NCI-H446 treated with DMSO at 0.1 percent for 48 hours (cell line): ENCODE measurements around the gene VIPR2.
"Not testable (repeated sequence)": the region's sequence is repeated elsewhere in the genome, so short reads cannot be mapped to it uniquely, and the experiment has no call there.

Source experiments
- DNase-seq: peaks from one replicate; lab custom pipeline; 2025; lab: John Stamatoyannopoulos, UW

Gene VIPR2, protein sequence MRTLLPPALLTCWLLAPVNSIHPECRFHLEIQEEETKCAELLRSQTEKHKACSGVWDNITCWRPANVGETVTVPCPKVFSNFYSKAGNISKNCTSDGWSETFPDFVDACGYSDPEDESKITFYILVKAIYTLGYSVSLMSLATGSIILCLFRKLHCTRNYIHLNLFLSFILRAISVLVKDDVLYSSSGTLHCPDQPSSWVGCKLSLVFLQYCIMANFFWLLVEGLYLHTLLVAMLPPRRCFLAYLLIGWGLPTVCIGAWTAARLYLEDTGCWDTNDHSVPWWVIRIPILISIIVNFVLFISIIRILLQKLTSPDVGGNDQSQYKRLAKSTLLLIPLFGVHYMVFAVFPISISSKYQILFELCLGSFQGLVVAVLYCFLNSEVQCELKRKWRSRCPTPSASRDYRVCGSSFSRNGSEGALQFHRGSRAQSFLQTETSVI

GRCh38 chr7:159144758-159145489, at the start of gene VIPR2:
Gene VIPR2 (minus strand): TSS chr7:159144867. CDS start chr7:159144771, 96 bp downstream.
- DNase-seq = no peak

GRCh38 chr7:159193543-159194090, 49.0 kb upstream of the VIPR2 start:
- no peak for DNase-seq

GRCh38 chr7:159192725-159193453, 48.2 kb upstream of the VIPR2 start:
- no peak for DNase-seq

- no peak for DNase-seq
Observed at GRCh38 chr7:159192013-159192412, 47.3 kb upstream of the VIPR2 start.

DNA sequence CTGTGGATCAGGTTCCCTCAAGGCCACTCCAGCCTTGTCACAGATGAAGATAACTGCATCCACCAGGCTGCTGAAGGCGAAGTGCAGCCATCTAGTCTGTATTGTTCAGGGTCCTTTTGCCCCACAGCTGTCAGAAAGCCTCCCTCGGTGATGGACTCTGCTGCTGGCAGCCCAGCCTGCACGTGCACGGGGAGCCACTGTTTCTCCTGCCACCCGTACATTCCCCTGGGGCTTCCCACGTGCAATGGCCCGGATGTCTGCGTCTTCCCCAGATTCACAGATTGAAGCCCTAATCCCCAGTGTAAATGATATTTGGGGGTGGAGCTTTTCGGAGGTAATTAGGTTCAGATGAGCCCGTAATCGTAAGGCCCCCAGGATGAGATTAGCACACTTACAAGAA, 46.6 kb upstream of the VIPR2 start:
- no peak for DNase-seq

- DNase-seq = no peak
Observed at GRCh38 chr7:159188011-159188410, 43.3 kb upstream of the VIPR2 start.

DNA sequence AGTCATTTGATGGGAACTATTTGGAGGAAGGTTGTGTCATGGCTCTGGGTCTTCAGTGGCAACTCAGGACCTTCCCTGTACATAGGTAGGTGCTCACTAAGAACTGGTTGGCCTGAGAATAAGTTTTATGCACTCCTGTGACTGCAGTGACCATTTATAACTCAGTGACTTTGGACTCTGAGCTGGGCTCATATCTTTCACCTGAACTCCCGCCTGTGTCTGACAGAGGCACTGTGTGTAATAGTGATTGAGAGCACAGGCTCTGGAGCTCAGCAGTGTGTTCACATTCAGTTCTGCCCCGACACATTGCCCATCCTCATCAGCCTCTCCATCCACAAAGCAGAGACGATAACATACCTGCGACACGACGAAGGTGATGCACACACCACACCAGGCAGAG, 34.6 kb upstream of the VIPR2 start:
- no peak for DNase-seq

DNA sequence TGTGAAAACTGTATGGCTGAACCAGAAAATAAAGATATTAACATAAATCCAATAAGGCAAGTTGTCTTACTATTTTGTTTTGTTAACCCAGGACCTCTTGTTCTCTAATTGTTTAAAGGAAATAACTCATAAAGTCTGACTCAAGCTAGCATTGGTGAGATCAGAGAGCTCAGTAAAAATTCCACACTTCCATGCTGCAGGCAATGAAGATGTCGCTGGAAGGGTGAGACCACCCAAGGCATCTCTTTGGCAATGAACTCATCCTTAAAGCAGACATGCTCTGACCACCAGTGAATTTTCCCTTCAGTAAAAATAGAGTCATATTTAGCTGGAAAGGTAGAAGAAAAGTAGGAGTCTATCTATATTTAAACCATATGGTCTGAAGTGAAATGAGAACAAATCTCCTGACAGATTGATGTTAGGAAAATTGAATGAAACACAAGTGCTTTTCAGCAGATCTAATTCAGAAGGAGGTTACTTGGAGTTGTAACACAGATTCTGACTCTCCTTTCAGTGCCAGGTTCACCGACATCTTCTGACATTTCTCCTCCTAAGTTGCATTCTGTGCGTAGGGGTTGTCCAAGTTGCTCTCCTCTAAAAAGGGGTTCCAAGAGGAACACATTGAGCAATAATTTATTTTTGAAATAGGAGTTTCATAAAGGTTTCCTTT, 32.8 kb upstream of the VIPR2 start:
- no peak for DNase-seq

DNA sequence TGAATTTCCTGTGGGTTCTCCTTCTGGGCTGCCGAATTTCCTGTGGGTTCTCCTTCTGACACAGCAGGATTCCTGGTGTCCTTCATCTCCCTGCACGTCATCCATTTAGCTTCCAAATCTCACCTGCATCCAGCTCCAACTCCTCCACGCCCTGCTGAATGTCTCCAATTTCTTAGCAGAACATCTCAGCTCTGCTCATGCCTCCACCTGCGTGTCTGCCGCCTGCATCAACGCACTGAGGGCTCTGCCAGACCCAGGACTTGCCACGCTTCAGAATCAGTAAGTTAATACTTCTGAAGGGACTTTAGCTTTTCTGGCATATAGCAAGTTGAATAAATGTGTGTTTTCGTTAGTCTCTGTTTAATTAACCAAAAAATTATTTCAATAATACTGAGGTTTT, 31.1 kb upstream of the VIPR2 start:
- DNase-seq = no peak

DNA sequence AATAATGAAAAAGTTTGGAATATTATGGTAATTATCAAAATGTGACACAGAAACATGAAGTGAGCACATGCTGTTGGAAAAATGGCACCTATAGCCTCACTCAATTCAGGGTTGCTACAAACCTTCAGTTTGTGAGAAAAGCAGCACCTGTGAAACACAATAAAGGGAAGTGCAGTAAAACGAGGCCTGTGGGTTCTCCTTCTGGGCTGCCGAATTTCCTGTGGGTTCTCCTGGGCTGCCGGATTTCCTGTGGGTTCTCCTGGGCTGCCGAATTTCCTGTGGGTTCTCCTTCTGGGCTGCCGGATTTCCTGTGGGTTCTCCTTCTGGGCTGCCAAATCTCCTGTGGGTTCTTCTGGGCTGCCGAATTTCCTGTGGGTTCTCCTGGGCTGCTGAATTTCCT, 30.4 kb upstream of the VIPR2 start:
- not testable (repeated sequence) for DNase-seq

DNA sequence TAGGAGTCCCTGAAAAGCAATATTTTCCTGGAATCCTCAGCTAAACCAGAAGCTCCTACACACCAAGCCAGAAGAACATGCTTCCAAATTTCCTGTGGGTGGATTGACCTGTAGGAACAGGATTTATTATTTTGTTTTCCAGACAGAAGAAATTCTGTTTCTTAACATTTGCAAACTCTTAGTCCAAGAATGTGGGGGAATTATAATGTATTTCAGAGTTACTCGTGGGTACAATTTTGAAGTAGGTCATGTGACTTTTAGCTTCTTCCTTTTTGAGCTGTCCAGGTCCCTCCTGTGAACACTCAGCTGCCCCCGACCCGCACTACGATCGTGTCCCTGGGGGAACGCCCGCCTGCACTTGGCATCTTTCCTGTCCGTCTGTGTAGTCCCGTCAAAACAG, 27.7 kb upstream of the VIPR2 start:
- no peak for DNase-seq

- DNase-seq = no peak
Observed at GRCh38 chr7:159169391-159169790, 24.7 kb upstream of the VIPR2 start.

DNA sequence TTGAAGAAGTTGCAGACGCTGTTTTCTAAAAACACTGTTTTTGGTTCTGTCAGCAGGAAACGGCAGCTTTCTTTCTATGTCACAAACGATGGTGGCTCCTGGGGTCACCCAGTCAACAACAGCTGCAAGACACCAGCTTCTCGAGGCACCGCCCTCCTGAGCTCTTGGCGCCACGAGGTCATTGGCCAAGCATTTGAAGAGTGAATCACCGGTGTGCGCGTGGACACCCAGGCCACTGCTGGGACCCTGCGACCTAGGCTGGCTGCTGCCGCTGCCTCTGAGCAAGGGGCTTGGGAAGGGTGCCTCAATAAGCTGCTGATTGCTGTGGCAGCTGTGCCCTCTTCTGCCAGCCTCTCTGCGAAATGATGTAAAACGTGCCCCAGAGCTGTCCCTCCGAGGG, 22.5 kb upstream of the VIPR2 start:
- no peak for DNase-seq

DNA sequence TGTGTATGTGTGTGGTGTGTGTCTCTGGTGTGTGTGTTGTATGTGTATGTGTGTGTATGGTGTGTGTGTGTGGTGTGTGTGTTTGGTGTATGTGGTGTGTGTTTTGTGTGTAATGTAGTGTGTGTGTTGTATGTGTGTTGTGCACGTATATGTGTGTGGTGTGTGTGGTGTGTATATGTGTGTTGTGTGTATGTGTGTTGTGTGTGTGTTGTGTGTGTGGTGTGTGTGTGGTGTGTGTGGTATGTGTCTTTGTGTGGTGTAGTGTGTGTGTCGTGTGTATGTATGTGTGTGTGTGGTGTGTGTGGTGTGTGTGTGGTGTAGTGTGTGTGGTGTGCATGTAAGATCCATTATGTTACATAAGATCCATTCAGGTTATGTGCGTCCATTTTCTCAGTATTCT, 21.9 kb upstream of the VIPR2 start:
- no peak for DNase-seq

GRCh38 chr7:159165352-159165751, 20.7 kb upstream of the VIPR2 start:
- no peak for DNase-seq

DNA sequence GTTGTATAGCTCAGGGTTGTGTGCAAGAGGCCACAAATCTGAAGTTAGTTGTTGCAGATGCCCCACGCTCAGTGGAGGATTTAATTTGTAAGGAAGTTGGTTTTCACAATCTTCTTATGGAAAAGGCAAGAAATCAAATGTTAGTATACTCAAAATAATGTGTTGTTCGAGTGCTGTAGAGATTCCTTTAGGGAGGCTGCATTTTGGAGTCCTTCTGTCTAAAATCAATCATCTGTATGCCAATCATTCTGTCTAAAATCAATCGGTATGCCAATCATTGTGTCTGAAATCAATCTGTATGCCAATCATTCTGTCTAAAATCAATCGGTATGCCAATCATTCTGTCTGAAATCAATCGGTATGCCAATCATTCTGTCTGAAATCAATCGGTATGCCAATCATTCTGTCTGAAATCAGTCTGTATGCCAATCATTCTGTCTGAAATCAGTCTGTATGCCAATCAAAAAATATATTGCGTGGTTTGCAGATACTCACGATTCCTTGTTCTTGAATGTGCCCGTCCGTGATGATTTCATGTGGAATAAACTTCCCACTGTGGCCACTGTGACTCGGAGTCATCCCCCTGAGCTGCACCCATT, 19.1 kb upstream of the VIPR2 start:
- DNase-seq = not testable (repeated sequence)

DNA sequence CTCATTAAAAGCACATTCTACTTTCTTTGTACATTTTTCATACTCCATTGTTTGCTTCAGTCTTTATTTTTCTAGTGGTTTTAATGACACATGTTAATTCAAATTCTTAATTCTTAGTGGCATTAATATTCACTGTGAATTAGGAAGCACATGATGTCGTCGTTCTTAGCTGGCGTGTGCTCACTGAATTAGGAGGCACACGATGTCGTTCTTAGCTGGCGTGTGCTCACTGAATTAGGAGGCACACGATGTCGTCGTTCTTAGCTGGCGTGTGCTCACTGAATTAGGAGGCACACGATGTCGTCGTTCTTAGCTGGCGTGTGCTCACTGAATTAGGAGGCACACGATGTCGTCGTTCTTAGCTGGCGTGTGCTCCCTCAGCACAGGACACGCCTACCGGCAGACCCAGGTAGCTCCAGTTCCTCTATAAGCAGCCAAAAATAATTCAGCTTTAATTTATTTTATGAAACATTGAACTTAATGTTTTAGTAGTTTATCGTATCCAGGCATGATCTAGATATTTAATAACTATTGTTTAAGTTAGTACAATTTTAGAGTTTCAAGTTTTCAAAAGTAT, 17.5 kb upstream of the VIPR2 start:
- not testable (repeated sequence) for DNase-seq

DNA sequence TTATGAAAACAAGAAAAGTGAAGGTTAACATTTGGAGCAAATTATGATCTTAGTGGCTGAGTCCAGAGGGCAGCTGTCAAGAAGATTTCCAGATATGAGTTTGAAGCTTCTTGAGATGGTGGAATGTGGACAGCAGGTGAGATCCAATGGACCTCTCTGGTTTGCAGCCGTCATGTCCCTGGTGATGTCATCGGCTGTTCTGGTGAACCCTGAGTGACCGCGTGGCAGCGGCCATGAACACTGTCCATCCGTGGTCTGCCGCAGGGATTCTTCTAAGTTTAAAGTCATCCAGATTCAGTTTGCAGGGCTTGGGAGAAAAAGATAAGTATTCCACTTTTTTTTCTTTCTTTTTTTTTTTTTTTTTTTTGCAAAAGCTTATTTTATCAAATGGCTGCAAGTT, 15.8 kb upstream of the VIPR2 start:
- DNase-seq = no peak

DNA sequence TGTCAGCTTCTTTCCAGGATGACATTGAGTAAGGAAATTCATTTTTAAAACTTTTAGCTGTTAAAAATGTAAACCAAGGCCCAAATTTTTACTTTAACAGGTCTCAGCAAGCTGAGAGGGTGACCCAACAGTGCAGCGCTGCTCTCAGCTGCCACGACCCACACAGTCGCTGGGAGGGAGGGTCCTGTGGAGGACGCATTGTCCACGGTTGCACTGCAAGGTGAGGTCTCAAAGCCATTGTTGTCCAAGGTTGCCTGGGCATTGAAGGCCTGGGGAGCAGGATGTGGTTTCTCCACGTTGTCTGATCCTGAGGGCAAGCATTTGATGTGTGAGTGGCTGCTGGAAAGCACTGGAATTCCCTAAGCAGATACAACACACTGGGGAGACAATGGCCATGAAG, 15.1 kb upstream of the VIPR2 start:
- no peak for DNase-seq

GRCh38 chr7:159158888-159159405, 14.3 kb upstream of the VIPR2 start:
- no peak for DNase-seq
